GM18511 (cell line): ENCODE data around the gene STAMBP.
"Not testable (repeated sequence)": the region's sequence is repeated elsewhere in the genome, so short reads cannot be mapped to it uniquely, and the experiment has no call there.

Experiments used
- ATAC-seq: cut with Tn5 transposase; IDR thresholded peaks from one replicate; pipeline ENCODE4 v1.9.1; 2021; ENCODE audit warnings: mild to moderate bottlenecking, moderate library complexity; ENCODE audit not compliant: unreplicated experiment

Gene STAMBP

DNA sequence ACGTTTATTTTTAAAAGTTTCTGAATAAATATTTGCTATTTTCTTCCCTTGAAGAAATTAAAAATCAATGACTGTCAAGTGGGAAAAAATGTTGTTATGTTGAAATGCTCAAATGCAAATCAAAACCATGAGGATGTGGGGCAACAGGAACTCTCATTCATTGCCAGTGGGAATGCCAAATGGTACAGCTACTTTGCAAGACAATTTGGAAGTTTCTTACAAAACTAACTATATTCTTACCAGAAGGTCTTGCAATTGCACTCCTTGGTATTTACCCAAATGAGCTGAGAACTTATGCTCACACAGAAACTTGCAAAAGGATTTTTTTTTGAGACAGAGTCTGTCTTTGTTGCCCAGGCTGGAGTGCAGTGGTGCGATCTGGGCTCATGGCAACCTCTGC lies 56.6 kb downstream of the STAMBP start:
- ATAC-seq: no peak

GRCh38 chr2:73886357-73886756 lies 57.6 kb downstream of the STAMBP start:
- no peak for ATAC-seq

DNA sequence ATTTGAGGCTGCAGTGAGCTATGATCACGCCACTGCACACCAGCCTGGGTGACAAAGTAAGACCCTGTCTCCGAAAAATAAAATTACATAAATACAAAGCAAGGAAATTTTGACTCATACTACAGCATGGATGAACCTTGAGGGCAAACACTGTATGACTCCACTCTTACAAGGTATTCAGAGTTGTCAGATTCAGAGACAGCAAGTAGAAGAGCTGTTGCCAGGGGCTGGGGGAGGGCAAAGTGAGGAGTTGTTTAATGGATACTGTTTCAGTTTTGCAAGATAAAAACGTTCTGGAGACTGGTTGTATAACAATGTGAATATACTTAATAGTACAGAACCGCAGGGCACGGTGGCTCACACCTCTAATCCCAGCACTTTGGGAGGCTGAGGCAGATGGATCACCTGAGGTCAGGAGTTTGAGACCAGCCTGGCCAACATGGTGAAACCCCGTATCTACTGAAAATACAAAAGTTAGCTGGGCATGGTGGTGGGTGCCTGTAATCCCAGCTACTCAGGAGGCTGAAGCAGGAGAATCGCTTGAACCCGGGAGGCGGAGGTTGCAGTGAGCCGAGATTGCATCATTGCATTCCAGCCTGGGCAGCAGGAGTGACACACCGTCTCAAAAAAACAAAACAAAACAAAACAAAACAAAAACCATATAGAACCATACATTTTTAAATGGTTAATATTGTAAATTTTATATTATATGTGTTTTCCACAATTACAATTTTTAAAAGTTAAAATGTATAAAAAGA lies 59.0 kb downstream of the STAMBP start:
- not testable (repeated sequence) for ATAC-seq

- ATAC-seq: no peak
Observed at GRCh38 chr2:73888388-73888787, 59.6 kb downstream of the STAMBP start.

GRCh38 chr2:73889206-73889605 lies 60.4 kb downstream of the STAMBP start:
- no peak for ATAC-seq

GRCh38 chr2:73890301-73891092 lies 61.7 kb downstream of the STAMBP start:
- no peak for ATAC-seq

DNA sequence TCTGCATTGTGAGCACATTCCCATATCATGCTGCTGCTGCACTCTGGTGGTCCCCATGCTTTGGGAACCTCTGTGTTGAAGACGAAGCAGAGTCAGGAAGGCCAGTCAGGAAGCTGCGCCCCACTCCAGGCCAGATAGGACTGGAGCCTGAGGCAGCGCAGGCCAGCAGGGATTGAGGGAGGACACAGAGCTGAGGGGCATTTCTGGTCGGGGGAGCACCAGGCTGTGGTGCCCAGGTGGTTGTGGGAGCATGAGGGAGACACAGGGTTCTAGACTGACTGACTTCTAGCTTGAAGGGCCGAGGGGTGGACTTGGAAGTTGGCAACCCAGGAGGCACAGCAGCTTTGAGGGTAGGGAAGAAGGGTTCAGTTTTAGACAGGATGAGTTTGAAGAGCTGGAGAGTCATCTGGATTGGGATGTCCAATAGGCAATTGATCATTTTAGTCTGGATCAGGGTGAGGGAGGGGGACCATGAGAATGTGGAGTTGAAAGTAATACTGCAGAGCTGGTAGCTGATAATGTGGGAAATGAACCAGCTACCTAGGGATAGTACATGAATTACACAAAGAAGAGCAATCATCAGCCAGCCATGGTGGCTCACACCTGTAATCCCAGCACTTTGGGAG lies 62.6 kb downstream of the STAMBP start:
- ATAC-seq: no peak

DNA sequence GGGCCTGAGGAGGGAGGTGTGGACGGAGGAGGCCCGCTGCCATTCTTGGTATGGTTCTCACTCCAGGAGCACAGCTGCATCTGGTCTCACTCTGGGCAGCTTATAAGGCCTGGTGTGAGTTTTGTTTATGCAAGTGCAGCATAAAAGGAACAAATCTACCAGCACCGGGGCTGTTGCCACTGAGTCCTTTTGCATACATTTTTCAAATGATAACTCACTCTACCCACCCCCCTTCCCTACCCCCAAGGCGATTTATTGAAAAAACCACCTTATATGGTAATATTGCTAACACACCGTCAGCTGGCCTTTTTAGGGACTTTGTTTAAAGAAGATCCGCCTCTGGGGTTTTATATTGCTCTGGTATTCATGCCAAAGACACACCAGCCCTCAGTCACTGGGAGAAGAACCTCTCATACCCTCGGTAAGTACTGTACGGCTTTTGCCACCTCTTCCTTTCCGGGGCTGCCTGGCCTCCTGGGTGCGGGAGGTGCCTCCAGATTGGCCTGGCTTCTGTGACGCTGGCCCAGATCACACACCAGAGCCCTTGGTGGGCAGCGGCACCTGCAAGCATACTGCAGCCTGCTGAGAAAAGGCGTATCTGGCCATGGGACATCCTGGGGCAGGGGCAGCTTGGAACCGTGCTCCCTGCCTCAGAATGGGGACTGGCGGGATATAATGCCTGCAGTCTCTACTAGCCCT lies 64.0 kb downstream of the STAMBP start, which contains the start of gene ACTG2:
ACTG2 (plus strand) TSS at position 378 of the 699 bp plus-strand sequence. CDS start 8,304 bp downstream, outside the sequence.
- ATAC-seq: no peak

GRCh38 chr2:73893764-73894474 lies 65.2 kb downstream of the STAMBP start:
- ATAC-seq: no peak

- ATAC-seq: no peak
Observed at GRCh38 chr2:73894475-73894850, 65.7 kb downstream of the STAMBP start.

- ATAC-seq: no peak
Observed at GRCh38 chr2:73894877-73895276, 66.1 kb downstream of the STAMBP start.

DNA sequence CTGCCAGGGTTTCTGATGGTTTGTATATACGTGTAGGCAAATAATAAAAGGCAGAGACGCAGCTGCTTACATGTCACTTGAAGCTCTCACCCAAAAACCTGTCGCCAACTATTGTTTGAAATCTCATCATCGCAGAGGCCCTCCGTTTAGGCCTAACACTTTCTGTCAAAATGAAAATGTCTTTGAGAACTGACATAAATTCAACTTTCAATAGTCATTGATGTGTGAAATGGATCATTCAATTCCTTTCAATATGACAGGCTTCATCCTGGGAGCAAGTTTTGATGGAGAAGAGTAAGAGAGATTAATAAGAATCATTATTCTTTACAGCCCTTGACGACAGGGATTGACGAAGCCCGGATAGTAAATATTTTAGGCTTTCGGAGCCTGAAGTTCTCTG lies 66.7 kb downstream of the STAMBP start:
- no peak for ATAC-seq

GRCh38 chr2:73896362-73897239 lies 67.8 kb downstream of the STAMBP start:
- no peak for ATAC-seq

DNA sequence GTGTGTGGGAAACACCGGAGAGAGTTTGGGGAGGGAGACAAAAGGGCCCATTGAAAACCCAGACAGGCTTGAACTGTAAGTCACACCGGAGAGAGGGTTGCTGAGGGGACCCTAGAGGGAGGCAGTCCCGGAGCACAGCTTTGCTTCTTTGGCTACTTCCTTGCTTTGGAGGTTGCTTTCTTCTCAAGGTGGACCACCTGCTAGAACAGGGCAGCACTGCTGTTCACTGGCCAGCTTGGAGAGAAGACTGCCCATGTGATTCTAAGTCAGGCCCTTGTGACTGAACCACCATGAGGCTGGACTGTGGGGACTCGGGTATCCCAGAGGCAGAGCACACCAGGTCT lies 68.5 kb downstream of the STAMBP start:
- ATAC-seq: no peak

- no peak for ATAC-seq
Observed at GRCh38 chr2:73897934-73898333, 69.2 kb downstream of the STAMBP start.

DNA sequence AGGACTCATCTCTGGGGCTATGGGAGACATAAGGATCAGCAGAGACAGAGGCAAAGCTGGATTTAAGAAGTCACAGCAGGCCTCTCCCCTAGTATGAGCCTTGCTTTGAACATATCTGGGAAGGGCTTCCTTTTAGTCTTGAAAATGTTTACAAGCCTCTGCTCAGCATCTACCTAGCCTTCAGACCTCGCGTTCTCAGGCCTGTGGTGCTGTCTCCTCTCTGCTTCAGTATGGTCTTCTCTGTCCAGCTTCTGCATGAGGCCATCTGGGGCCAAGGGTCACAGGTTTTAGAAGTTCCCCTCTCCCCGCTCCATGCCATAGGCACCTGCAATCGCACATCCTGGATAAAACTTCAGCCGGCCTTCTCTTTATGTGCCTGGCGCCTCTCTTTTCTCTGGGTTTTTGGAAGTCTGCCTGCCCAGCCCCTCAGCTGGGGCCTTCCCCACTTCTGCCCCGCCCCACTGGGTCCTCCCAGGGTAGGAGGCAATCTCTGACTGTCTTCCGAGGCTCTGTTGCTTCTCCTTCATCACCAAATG lies 71.1 kb downstream of the STAMBP start:
- no peak for ATAC-seq

- no peak for ATAC-seq
Observed at GRCh38 chr2:73901143-73901542, 72.4 kb downstream of the STAMBP start.

- no peak for ATAC-seq
Observed at GRCh38 chr2:73902284-73902683, 73.5 kb downstream of the STAMBP start.

DNA sequence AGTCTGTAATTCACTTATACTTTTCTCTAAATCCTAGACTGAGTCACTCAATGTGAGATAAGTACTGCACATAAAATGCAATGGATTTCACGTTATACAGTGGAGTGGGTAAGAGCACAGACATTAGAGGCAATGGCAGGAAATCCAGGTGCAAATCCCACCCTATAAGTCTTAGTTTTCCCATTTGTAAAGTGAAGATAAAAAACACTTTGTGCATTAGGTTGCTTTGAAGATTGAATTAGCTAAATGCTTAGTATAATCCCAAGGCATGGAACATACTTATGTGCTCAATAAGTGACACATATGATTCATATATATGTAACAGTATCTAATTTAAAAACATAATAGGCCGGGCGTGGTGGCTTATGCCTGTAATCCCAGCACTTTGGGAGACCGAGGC lies 74.6 kb downstream of the STAMBP start:
- ATAC-seq: no peak
